ENCODE measurements around the gene GGT1. TPM values are rescaled to one million over a fixed set of nuclear protein-coding genes. Genes with fewer than 3 reads are reported as not detected.
"Not testable (repeated sequence)": the region's sequence is repeated elsewhere in the genome, so short reads cannot be mapped to it uniquely, and the experiment has no call there.

GGT1 gene
- 1.6 TPM for polyA plus RNA-seq (2013, experiment 1 of 2; ENCODE audit: insufficient read length)
- 1.5 TPM for polyA plus RNA-seq (2013, experiment 2 of 2; ENCODE audit: insufficient read length)

- not testable (repeated sequence) for DNase-seq
These were observed at the start of gene GGT1 for GRCh38 chr22:24602847-24603769. Gene GGT1, plus strand, starts transcription at chr22:24603193. Its CDS starts 7,889 bp downstream, at chr22:24611082.

DNA sequence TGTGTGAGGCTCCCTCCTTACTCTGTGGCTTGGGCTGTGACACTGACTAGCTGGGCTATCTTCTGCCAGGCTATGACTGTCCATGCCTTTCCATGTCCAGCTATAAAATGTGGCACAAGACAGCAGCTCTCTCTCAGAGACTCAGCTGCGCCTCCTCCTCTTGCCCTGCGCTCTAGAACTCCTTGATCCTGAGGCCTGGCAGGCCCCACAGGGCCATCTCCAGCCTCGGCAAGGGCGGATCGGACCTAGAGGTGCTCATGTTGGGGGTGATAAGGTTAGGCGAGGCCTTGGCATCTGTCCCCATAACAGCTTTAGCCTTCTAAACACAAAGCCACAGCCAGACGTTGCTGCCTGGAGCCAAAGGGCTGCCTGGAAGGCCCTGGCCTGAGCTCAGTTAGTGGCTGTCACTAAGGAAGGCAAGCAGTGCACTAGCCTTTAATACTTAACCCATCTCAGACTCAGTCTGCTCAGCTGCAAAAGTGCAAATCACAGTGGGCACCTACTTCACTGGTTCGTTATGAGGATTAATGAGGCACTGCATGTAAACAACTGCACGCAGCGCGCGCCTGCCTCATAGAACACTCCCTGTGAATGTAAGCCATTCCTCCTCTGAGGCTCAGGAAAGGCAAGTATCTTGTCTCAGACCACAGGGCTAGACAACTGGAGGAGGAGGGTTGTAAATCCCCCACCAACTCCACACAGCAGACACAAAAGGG is 49.2 kb upstream of the GGT1 start:
- DNase-seq, result peak; percentile 6

DNA sequence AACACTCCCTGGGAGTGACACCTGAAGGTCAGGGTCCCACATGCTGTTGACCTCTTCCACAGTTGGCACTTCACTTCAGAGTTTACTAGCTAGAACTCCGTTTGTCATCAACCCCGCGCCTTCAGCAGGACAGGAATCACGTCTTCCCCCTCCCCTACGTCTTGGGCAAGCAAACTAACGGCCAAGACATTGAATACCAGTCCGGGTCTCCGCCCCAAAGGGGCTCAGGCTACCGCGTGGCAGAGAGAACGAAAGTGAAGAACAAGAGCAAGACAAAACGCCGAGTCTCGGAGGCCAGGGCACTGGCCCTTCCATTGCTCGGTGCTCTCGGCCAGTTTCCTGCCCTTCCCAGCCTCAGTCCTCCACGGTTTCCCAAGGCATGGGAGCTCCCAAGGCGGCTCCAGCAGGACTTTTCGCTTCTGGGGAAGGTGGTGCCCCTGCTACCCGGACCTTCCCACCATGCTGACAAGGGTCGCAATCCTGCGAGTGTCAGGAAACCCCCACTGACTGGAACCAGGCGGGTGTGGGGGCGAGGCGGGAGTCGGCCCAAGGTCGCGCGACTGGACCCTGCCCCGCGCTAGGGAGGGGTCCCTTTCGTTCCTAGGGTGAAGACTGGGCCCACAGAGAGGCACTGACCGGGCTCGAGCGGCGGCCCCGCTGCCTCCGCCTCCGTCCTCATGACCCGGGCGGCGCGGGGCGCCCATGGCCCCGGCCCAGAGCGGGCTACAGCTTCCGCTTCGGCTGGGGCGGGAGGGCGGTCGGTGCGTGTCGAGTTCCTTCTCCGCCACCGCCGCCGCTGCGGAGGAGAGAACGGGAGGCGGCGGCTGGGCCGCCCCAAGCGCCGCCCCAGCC is 48.5 kb upstream of the GGT1 start, which contains the start of gene GUCD1:
TSS of gene GUCD1 (minus strand) at position 826 of the 852 bp plus-strand sequence. CDS start at position 679, 147 bp downstream.
- peak; percentile 34 for DNase-seq

GRCh38 chr22:24555165-24556039 is 47.6 kb upstream of the GGT1 start, which contains the start of gene SNRPD3:
Gene SNRPD3, plus strand, starts transcription at chr22:24555999. Its CDS starts 1,676 bp downstream, at chr22:24557675.
- DNase-seq, result peak; percentile 99

GRCh38 chr22:24559471-24559870 is 43.5 kb upstream of the GGT1 start:
- no peak for DNase-seq

GRCh38 chr22:24563246-24563645 is 39.7 kb upstream of the GGT1 start:
- no peak for DNase-seq

DNA sequence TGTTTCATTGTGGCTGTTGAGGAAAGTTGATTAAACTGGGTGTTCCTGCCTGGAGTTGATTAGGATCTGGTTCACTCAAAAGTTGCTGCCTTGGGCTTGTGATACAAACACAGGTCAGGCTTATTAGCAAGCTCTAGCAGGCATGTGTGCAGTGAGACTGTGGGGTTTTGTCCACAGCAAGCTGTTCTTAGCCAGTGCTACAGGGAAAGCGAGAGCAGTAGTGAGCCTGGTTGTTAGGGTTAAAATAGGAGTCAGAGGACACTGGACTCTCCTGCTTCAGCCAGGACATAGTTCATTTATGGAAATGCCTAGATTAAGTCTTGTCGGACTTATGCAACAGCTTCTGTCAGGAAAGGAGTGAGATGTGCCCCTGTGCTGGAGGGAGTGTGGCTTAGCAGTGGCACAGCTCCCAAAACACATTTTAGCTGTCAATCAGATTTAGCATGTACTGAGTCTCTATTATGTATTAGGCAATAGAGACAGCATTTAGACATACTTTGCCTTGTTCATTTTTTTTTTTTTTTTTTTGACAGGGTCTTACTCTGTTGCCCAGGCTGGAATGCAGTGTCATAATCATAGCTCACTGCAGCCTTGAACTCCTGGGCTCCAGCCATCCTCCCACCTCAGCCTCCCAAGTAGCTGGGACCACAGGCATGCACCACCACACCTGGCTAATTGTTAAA is 38.5 kb upstream of the GGT1 start:
- DNase-seq, result no peak

DNA sequence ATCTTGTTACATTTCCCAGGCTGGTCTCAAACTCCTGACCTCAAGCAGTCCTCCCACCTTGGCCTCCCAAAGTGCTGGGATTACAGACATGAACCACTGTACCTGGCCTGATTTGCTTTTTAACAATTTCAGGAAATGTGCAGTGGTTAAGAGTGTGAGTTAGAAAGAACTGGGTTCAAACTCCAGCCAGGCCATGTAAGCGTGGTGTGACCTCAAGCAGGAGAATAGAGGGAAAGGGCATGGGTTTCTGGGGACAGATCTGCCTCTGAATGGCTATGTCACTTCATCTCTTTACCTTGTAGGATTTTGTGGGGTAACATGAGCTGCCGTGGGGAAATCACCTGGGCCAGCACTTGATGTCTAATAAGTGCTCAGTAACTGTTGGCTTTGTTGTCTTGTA is 37.9 kb upstream of the GGT1 start:
- DNase-seq, result no peak

DNA sequence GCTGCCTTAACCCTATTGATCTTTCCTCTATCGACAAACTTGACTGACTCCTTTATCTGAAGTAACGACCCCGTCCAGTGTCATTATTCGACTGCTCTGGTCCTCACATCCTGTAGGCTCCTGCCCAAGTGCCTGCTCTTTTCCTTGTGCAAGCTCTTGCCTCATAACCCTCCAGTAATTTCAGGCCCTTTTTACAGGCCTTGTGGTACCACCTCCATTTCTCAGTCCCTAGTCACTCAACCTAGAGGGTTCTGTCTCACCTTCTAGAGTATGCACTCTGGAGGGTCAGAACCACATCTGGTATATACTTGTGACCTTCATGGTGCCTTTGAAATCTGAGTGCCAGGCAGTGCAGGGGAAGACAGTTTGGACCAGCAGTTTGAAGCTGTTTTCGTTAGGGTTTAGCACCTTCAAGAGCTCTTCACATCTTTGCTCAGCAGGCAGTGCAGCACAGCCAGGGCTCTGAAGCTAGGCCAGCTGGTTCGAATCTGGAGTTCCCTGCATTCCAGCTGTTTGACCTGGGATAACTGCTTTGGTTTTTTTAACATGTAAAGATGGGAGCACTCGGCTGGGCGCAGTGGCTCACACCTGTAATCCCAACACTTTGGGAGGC is 36.0 kb upstream of the GGT1 start:
- no peak for DNase-seq

GRCh38 chr22:24567668-24568067 is 35.3 kb upstream of the GGT1 start:
- DNase-seq, result no peak

DNA sequence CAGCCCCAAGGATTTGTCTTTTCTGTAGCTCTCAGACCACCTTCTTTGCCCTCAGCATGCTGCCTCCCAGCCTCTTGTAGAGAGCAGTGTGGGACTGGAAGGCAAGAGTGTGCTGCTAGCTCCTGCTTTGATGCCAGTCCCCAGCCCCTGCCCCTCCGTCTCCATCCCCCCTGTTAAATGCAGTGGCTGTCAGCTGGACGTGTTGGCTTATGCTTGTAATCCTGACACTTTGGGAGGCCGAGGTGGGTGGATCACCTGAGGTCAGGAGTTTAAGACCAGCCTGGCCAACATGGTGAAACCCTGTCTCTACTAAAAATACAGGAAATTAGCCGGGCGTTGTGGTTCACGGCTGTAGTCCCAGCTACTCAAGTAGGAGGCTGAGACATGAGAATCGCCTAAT is 31.7 kb upstream of the GGT1 start:
- DNase-seq, result no peak

DNA sequence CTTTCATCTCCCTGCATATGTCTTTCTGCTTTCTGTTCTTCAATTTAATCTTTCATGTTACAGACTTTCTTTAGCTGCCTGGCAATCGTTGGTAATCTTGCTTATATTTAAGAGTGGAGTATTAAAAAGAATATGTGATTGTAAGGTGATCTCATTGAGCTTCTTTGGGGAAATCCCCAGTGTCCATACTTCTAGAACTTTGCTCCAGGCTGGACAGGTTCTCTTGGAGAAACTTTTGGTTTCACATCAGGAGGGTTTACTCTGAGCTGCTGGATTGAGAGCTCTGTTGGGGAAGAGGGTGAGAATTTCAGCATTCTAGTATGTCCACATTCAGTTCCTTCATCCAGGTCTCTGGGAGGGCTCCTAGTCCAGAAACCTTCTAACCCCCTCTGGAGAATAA is 26.2 kb upstream of the GGT1 start:
- no peak for DNase-seq

DNA sequence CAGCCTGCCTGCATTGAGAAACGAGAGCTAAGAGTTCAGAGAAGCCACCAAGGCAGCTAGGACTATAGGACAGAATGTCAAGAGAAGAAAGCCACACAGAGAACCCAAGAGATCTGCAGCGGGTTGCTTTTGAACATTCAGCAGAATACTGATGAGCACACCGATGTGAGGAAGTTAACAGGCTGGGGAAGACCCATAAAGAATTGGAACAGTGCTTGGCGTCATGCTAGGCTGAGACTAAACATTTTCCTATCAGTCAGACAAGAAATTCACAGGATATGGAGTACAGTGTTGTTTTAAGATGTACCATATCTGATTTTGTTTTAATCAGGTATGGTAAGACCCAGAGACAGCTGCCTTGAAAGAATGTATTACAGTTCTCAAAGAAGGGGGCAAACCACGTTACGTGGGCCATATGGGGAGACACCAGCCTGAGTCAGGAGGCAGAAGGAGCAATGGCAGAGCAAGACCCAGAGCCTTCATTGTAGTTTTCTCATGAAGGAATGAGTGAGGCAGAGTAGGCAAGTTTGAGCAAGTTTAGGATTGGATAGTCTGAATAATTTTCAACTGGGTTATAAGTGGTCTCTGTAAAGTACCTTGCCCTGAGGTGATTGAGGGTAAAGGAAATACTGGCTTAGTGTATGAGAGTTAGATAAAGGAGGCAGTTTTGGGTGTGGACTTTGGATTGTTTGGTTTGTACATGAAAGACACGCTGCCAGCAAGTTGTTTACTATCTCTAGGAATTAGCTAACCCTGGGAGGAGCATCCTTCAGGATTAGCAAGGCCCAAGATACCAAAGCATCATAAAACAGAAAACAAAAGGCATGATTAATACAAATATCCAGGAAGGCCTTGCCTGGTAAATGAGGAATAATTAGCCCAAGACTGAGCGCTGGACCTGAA is 24.4 kb upstream of the GGT1 start:
- no peak for DNase-seq

DNA sequence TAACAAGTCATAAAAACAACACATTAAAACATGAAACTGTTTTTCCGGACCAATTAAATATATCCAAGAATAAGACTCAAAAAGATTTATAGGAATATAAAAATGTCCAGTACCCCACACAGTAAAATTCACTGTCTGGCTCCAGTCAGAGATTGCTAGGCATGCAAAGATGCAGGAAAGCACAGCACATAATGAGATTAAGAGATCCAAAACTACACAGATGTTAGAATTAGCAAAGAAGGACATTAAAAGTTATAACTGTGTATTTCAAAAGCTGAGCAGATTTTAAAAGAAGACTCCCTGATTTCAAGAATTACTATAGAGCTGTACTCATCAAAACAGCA is 23.8 kb upstream of the GGT1 start:
- DNase-seq, result no peak

GRCh38 chr22:24580276-24580675 is 22.7 kb upstream of the GGT1 start:
- peak; percentile 82 for DNase-seq

GRCh38 chr22:24582056-24582814 is 20.8 kb upstream of the GGT1 start:
- no peak for DNase-seq

- DNase-seq, result no peak
These were observed 19.5 kb upstream of the GGT1 start for GRCh38 chr22:24583221-24584165.
